IPS DF 6.9 (cell line): ENCODE measurements around the gene ERMP1.

ENCODE experiments used
- DNase-seq: peaks from one replicate; pipeline ENCODE4 v3.0.0-alpha.2; 2013; ENCODE audit warnings: low read depth, low spot score
- H3K27ac ChIP-seq: one replicate; pipeline ENCODE4 v1.5.1; 2013; ENCODE audit warnings: low read length, control low read depth
- H3K27me3 ChIP-seq: 2 replicates; pipeline ENCODE4 v1.6.1; 2013; ENCODE audit warnings: mild to moderate bottlenecking, low read length; ENCODE audit not compliant: control insufficient read depth, insufficient read depth
- H3K36me3 ChIP-seq: 2 replicates; pipeline ENCODE4 v1.6.1; 2013; ENCODE audit warnings: low read length; ENCODE audit not compliant: control insufficient read depth, insufficient read depth
- H3K4me1 ChIP-seq: 2 replicates; pipeline ENCODE4 v1.6.1; 2013; ENCODE audit warnings: low read length; ENCODE audit not compliant: control insufficient read depth, insufficient read depth
- H3K4me3 ChIP-seq: 2 replicates; pipeline ENCODE4 v1.5.1; 2013; ENCODE audit warnings: mild to moderate bottlenecking, low read length
- H3K9me3 ChIP-seq: 2 replicates; pipeline ENCODE4 v1.6.1; 2013; ENCODE audit warnings: low read length, inconsistent platforms; ENCODE audit not compliant: control insufficient read depth, insufficient read depth
- WGBS: extraction: QIAGEN DNeasy Blood & Tissue Kit; methylation state at CpG from one replicate; pipeline ENCODE4 v1.1.7; 2013; ENCODE audit warnings: mixed read lengths, missing lambda C conversion rate; ENCODE audit not compliant: insufficient read length, insufficient coverage; 5-methylcytosine and 5-hydroxymethylcytosine counted together

Gene ERMP1

DNA sequence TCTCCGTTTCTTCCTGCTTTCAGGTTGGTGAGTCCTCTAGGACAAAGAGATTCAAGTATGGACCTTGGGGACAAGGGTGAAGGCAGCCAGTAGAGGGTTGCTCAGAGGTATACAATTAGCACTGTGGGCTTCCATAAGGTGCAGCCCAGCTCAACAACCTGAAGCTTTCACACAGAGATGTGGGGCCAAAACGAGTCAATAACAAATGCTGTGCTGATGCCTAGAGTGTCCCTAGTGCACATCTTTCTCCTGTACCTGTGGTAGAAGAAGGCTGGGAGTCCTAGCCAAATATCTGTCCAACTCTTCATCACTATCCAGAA lies 37.1 kb upstream of the ERMP1 start:
- DNase-seq, result no peak
- no peaks in the 10 kb centered on the region for H3K27me3 ChIP-seq
- no peak overlapping the region for H3K4me3 ChIP-seq
- no CpG with 5 or more reads among the region's 2 CpGs for WGBS
- H3K27ac ChIP-seq, result no peak overlapping the region
- no peaks in the 10 kb centered on the region for H3K4me1 ChIP-seq
- H3K36me3 ChIP-seq, result no peaks in the 10 kb centered on the region
- H3K9me3 ChIP-seq, result no peaks in the 10 kb centered on the region

GRCh38 chr9:5869315-5870019 lies 36.5 kb upstream of the ERMP1 start:
- Histone ChIP-seq H3K9me3 (no peaks in the 10 kb centered on the region), H3K36me3 (no peaks in the 10 kb centered on the region), H3K27ac (no peak overlapping the region), H3K27me3 (no peaks in the 10 kb centered on the region), H3K4me1 (no peaks in the 10 kb centered on the region), H3K4me3 (no peak overlapping the region)
- peak; percentile 16 for DNase-seq
- no CpG with 5 or more reads among the region's 3 CpGs for WGBS

GRCh38 chr9:5868235-5868634 lies 35.3 kb upstream of the ERMP1 start:
- Histone ChIP-seq H3K27me3 (no peaks in the 10 kb centered on the region), H3K36me3 (no peaks in the 10 kb centered on the region), H3K9me3 (no peaks in the 10 kb centered on the region), H3K4me3 (no peak overlapping the region), H3K4me1 (no peaks in the 10 kb centered on the region), H3K27ac (no peak overlapping the region)
- DNase-seq, result no peak
- WGBS, result no CpG with 5 or more reads among the region's 9 CpGs

GRCh38 chr9:5866685-5867084 lies 33.8 kb upstream of the ERMP1 start:
- H3K36me3 ChIP-seq, result no peaks in the 10 kb centered on the region
- H3K27me3 ChIP-seq, result no peaks in the 10 kb centered on the region
- no CpG with 5 or more reads among the region's 3 CpGs for WGBS
- no peaks in the 10 kb centered on the region for H3K9me3 ChIP-seq
- DNase-seq, result no peak
- no peak overlapping the region for H3K4me3 ChIP-seq
- H3K27ac ChIP-seq, result no peak overlapping the region
- H3K4me1 ChIP-seq, result no peaks in the 10 kb centered on the region

DNA sequence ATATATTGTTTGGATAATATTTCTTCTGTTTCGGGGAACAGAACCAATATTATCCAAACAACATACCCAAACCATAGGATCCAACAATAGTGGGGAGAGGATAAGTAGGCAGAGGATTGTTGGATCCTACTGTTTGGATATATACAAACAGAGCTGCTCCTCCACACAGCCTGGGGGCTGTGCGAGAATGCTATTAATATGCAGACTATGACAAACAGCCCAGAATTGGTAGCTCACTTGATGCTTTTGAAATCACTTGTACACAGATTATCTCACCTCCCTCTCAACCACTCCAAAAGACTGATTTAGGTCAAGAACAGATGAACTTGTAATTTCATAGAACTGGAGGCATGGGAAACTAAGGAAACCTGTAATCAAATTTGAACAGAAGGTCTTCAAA lies 33.4 kb upstream of the ERMP1 start:
- no peaks in the 10 kb centered on the region for H3K36me3 ChIP-seq

DNA sequence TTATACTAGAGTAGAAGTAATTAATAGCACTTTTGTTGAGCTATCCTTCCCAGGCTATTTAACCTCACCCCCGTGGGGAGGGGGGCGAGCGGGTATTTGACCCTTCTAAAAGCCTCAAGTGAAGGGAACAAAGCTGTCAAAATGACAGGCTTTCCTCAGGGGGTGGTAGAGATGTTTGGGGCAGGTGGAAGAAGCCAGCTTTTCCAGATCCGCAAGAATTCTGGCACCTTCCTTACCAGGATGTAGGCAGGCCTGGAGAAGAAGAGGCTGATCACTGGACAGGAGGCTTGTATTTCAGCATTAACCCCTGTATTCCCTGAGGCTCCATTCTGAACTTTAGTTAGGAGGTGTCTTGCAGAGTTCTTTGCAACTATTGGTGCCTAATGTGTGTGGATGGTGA lies 31.5 kb upstream of the ERMP1 start:
- Histone ChIP-seq H3K9me3 (no peaks in the 10 kb centered on the region), H3K4me3 (no peak overlapping the region), H3K4me1 (no peaks in the 10 kb centered on the region), H3K27ac (no peak overlapping the region), H3K36me3 (no peaks in the 10 kb centered on the region), H3K27me3 (no peaks in the 10 kb centered on the region)
- WGBS, result no CpG with 5 or more reads among the region's 4 CpGs
- no peak for DNase-seq

More for the DNA sequence above, 33.4 kb upstream of the ERMP1 start:
- no peaks in the 10 kb centered on the region for H3K4me1 ChIP-seq
- WGBS, result no CpG with 5 or more reads among the region's 2 CpGs
- no peaks in the 10 kb centered on the region for H3K27me3 ChIP-seq
- no peak for DNase-seq
- H3K4me3 ChIP-seq, result no peak overlapping the region
- H3K27ac ChIP-seq, result no peak overlapping the region
- H3K9me3 ChIP-seq, result no peaks in the 10 kb centered on the region

DNA sequence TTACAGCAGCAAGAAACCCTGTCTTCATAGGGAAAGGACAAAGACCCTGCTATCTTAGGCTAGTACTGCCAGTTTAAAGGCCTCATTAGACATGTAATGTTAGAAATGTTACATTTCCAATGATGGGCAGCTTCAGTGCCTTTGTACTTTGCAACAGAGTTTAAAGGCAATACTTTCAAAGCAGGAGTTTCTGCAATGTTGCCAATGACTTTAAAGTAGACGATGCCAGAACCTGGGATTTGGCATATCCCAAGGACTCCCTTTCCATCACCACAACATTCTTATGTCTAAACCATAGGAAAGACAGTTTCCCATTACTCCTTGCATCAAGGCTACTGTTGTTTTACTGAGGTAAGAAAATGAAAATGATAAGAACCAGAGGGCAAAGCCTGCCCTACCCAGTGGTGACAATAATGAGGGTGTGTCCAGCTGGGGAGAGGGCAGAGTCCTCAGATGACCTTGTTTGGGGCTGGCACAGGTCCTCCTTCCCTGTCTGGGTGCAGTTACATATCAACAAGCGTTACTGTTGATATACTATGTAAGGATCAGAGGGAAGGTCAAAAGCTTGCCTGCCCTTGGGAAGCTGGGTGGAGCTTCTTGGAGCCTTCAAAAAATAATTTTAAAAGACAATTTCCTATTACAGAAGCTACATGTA lies 30.3 kb upstream of the ERMP1 start:
- no CpG with 5 or more reads among the region's 2 CpGs for WGBS
- Histone ChIP-seq H3K27ac (no peak overlapping the region), H3K27me3 (no peaks in the 10 kb centered on the region), H3K36me3 (no peaks in the 10 kb centered on the region), H3K9me3 (no peaks in the 10 kb centered on the region), H3K4me1 (no peaks in the 10 kb centered on the region), H3K4me3 (no peak overlapping the region)
- DNase-seq, result no peak

- no CpG with 5 or more reads among the region's 3 CpGs for WGBS
- Histone ChIP-seq H3K4me3 (no peak overlapping the region), H3K9me3 (no peaks in the 10 kb centered on the region), H3K4me1 (no peaks in the 10 kb centered on the region), H3K36me3 (no peaks in the 10 kb centered on the region), H3K27ac (no peak overlapping the region), H3K27me3 (no peaks in the 10 kb centered on the region)
- no peak for DNase-seq
Measured at GRCh38 chr9:5858833-5859232, 25.9 kb upstream of the ERMP1 start.

GRCh38 chr9:5857928-5858327 lies 25.0 kb upstream of the ERMP1 start:
- H3K27me3 ChIP-seq, result no peaks in the 10 kb centered on the region
- no peaks in the 10 kb centered on the region for H3K4me1 ChIP-seq
- H3K36me3 ChIP-seq, result no peaks in the 10 kb centered on the region
- H3K27ac ChIP-seq, result no peak overlapping the region
- no peak overlapping the region for H3K4me3 ChIP-seq
- H3K9me3 ChIP-seq, result no peaks in the 10 kb centered on the region
- DNase-seq, result no peak

- no CpG with 5 or more reads among the region's 4 CpGs for WGBS
Measured at GRCh38 chr9:5854063-5854790, 21.3 kb upstream of the ERMP1 start.

More at GRCh38 chr9:5854063-5854790, 21.3 kb upstream of the ERMP1 start:
- DNase-seq, result no peak
- Histone ChIP-seq H3K27me3 (no peaks in the 10 kb centered on the region), H3K36me3 (no peaks in the 10 kb centered on the region), H3K4me3 (no peak overlapping the region), H3K27ac (no peak overlapping the region), H3K9me3 (no peaks in the 10 kb centered on the region), H3K4me1 (no peaks in the 10 kb centered on the region)
